ENCODE results near the gene MEGF6. TPM values are rescaled to one million over a fixed set of nuclear protein-coding genes. Genes with fewer than 3 reads are reported as not detected.

Gene MEGF6
- total and polyA plus RNA-seq, 9 of the 15 experiments (the other 6 are each of a cell fraction or from before 2014, with no cell fraction given), result 0.03 to 1.7 (median 0.24) TPM; not detected in 3

- TF ChIP-seq ZSCAN29 (IDR thresholded peaks at IDR 0.05) (no peak), ZNF224 (CRISPR knock-in tag; IDR thresholded peaks at IDR 0.05) (no peak), POLR2A (conservative IDR thresholded peaks at IDR 0.05) (no peak), ZNF263 (CRISPR knock-in tag; IDR thresholded peaks at IDR 0.05; ENCODE audit: borderline replicate concordance) (peak; percentile 53; the same call in 1 of the 2 replicates), KLF16 (IDR thresholded peaks at IDR 0.05) (0 out of 2 replicates have a peak, but pooled peaks have one; percentile 26), ATF7 (IDR thresholded peaks at IDR 0.05) (0 out of 2 replicates have a peak, but pooled peaks have one; percentile 23), ZNF347 (CRISPR knock-in tag; IDR thresholded peaks at IDR 0.05; ENCODE audit: low read depth) (no peak), UBTF (IDR thresholded peaks at IDR 0.05; ENCODE audit: borderline replicate concordance in 1 of 2, low read depth in 2 of 2, low read length in 2 of 2) (0 out of 4 replicates have a peak, but pooled peaks of 1 of the 2 experiments have one; percentile 31), TOE1 (IDR thresholded peaks at IDR 0.05; ENCODE audit: borderline replicate concordance) (no peak), TOE1 (CRISPR knock-in tag; IDR thresholded peaks at IDR 0.05; ENCODE audit: borderline replicate concordance, low read depth) (no peak), KLF13 (tag; IDR thresholded peaks at IDR 0.05; ENCODE audit: borderline replicate concordance, low read depth) (no peak), ARHGAP35 (IDR thresholded peaks at IDR 0.05; ENCODE audit: partially characterized antibody) (no peak), CTCFL (IDR thresholded peaks at IDR 0.05; ENCODE audit: borderline replicate concordance, insufficient read depth, low read depth, low read length, poor library complexity, severe bottlenecking) (peak; percentile 39), RAD21 (CRISPR knock-in tag; conservative IDR thresholded peaks at IDR 0.05 in 1 of 2, IDR thresholded peaks at IDR 0.05 in 1 of 2) (peak in 1 of 2 experiments; percentile 80; a peak in 3 of 4 replicates), ZNF280B (CRISPR knock-in tag; IDR thresholded peaks at IDR 0.05) (no peak)
Observed at GRCh38 chr1:3483801-3484444, 127.4 kb downstream of the MEGF6 start (continued).

Measured in K562 (cell line).